HG03439 (cell line): ENCODE data around the gene ARID1B.

ENCODE experiments used
- ATAC-seq: cut with Tn5 transposase; IDR thresholded peaks from one replicate; pipeline ENCODE4 v1.9.1; 2021; ENCODE audit warnings: mild to moderate bottlenecking, moderate library complexity; ENCODE audit not compliant: unreplicated experiment

ARID1B gene

GRCh38 chr6:157216570-157216969, 439.4 kb downstream of the ARID1B start:
- no peak for ATAC-seq

DNA sequence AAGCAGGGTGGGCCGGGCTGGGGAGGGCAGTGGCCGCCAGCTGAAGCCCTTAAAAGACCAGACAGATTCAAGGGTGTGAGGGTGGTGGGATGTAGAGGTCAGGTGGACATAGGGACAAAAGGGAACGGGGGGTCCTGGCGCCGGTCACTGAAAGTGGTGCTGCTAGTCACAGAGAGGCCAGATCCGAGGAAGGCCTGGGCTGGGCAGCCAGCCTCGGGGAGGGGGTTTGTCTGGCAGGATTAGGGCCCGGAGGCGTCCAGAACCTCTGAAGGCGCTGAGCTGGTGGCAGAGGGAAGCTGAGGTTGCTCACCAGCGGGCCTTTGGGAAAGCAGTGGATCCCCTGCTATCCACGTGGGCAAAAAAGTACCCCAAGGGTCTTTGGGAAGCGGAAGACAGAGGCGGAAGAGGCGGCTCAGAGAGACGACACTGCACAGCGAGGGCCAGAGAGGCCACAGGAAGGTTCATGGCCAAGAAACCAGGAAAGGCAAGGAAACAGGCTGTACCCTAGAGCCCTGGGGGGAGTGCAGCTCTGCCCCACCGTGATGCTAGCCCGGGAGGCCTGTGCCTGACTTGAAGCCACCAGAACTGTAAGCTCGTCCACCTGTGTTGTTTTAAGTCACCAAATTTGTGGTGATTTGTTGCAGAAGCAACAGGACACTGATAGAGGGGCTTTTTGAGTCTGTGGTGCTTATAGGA, 440.2 kb downstream of the ARID1B start:
- no peak for ATAC-seq

DNA sequence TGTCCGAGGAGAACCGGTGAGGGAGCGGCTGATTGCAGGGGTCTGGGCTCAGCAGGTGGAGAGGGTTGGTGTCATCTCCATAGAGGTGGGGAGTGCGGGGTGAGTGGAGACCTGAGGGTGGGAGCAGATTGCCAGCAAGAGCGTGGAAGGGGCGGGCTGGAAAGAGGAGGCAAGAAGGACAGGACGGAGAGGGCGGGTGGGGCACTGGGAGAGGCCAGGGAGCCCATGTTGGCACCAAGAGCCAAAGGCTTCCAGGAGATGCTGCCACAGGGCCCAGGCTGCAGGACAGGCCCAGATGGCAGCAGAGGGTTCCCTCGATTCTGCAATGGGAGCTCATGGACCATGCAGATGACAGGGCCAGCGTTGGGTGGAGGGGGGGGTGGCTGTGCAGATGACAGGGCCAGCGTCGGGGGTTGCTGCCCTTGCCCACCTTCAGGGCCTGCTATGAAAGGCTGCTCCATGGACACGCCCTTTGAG, 440.8 kb downstream of the ARID1B start:
- ATAC-seq: no peak

- ATAC-seq: no peak
Observed at GRCh38 chr6:157218371-157219198, 441.4 kb downstream of the ARID1B start.

DNA sequence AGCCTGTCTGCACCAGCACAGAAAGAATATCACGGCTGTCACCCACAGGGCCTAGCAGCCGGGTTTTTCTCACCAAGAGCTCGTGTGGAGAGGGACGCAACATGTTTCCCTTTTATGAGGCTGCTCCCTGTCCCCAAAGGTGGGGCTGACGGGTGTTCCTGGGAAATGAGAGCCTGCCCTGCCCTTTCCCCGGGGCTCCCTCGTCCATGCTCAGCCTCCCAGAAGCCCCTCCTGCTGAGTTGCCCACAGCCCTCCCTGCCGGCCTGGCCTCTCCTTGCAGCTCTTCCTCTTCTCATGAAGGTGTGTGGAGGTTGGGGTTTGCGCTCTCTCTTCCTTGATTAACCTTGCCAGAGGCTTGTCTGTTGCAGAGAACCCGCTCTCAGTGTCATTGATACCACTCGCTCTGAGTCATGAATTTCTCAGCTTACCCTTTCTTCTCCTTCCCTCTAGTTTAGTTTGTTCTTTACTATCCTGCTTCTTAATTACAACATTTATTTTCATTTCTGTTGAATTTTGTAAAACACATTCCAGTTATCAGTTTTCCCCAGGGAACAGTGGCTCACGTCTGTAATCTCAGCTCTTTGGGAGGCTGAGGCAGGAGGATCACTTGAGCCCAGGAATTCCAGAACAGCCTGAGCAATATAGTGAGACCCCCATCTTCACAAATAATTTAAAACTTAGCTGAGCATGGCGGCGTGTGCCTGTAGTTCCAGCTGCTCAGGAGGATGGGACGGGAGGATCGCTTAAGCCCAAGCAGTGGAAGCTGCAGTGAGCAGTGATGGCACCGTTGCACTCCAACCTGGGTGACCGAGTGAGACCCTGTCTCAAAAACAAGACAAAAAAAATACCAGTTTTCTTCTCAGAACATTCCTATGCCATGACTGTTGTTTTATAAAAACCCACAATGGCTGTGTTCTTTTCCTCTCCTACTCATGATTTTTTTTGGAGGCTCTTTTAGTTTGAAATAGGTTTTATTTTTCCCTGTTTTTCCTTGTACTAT, 442.3 kb downstream of the ARID1B start:
- no peak for ATAC-seq

GRCh38 chr6:157220485-157220884, 443.3 kb downstream of the ARID1B start:
- ATAC-seq: no peak

DNA sequence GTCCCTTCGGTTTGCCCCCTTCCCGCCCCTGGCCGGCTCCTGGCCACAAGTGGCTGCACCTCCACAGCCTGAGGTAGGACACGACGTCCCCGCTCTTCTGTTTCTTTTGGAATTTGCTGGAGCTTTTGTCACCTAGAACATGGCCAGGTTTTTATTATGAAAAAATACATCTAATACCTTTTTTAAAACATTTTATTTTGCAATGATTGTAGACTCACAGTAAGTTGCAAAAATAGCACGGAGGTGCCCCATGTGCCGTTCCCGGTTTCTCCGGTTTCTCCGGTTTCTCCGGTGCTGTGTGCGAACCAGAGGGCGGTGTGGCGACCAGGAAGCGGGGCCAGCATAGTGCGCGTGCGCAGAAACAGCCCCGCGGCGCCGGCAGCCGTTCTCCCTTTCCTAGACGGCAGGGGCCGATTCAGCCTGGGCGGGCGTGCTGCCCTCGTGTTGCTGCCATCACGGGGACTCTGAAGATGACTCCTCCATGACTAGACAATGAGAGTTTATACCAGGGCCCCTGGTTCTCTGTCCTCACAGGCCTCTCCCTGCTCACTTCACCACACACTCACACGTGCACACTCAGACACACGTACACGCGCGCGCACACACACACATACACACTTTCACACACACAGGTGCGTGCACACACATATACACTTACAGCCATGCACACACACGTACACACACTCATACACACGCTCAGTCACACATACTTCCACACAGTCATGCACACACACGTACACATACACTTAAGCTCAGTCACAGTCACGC, 444.1 kb downstream of the ARID1B start:
- ATAC-seq: no peak

DNA sequence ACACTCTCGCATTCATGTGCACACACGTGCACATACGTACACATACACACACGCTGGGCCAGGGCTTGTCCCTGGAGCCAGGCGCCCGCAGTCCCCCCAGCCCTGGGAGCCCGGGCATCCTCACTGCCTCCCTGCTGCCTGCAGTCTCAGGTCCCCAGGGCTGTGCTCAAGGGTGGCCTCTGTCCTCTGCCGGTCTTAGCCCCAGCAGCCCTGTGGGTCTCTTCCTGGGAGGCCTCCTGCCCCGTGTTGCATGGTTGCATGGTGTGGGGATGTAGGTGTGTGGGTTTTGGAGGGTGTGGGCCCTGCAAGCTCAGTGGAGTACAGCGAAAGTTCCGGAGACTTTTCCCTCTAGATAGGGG, 444.6 kb downstream of the ARID1B start:
- ATAC-seq: no peak

- ATAC-seq: no peak
Observed at GRCh38 chr6:157222201-157222981, 445.2 kb downstream of the ARID1B start.

- no peak for ATAC-seq
Observed at GRCh38 chr6:157223021-157223430, 445.8 kb downstream of the ARID1B start.

- no peak for ATAC-seq
Observed at GRCh38 chr6:157223511-157223910, 446.3 kb downstream of the ARID1B start.

GRCh38 chr6:157224178-157224950, 447.2 kb downstream of the ARID1B start:
- no peak for ATAC-seq

GRCh38 chr6:157224951-157225574, 447.9 kb downstream of the ARID1B start:
- no peak for ATAC-seq

DNA sequence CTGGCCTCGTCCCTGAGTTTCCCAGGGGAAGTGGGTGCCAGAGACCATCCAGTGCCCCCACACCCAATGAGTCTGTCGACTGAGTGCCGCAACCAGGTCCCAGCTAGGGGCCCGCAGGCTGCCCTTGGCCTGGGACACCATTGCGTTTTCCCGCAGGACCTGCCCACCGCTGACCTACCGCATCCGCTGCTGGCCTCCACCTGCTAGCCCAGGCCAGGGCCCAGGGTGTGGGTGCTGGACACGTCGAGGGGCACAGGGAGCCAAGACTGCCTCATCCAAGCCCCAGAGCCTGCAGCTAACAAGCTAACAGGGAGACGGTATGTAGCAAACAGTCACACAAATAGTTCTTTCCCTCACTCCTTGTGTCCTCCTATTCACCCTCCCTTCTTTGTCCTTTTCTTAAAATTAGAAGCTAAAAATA, 448.4 kb downstream of the ARID1B start:
- no peak for ATAC-seq

GRCh38 chr6:157226026-157226625, 448.9 kb downstream of the ARID1B start:
- ATAC-seq: no peak

- no peak for ATAC-seq
Observed at GRCh38 chr6:157226761-157227160, 449.6 kb downstream of the ARID1B start.

GRCh38 chr6:157227202-157228166, 450.3 kb downstream of the ARID1B start:
- no peak for ATAC-seq
